Brain microvascular endothelial cell (primary cell): ENCODE data around the gene RAB35.
A peak's percentile ranks its signal among the peaks of the same experiment; 100 is the strongest.

ENCODE experiments used
- DNase-seq: peaks from one replicate; pipeline ENCODE4 v3.0.0-alpha.2; 2020
- H3K27ac ChIP-seq: fragments of 250-450 bp; sonication (Bioruptor Pico); 2 replicates; pipeline ENCODE4 v1.5.1; 2020; ENCODE audit warnings: mild to moderate bottlenecking, moderate library complexity
- H3K27me3 ChIP-seq: fragments of 250-450 bp; sonication (Bioruptor Pico); replicated peaks from 2 replicates; pipeline ENCODE4 v1.5.1; 2020; ENCODE audit warnings: mild to moderate bottlenecking
- H3K36me3 ChIP-seq: fragments of 250-450 bp; sonication (Bioruptor Pico); replicated peaks from 2 replicates; pipeline ENCODE4 v1.5.1; 2020; ENCODE audit warnings: mild to moderate bottlenecking
- H3K4me3 ChIP-seq: 2 replicates; pipeline ENCODE4 v1.5.1; 2011; ENCODE audit warnings: low read depth, mild to moderate bottlenecking, control low read depth, low read length, moderate library complexity
- in situ Hi-C: cut with HindIII; loops from 2 replicates; pipeline ENCODE4 v1.10.0; 2017; ENCODE audit warnings: low sequenced_read_pairs, low pct_ligation_motif_present
- TF ChIP-seq, protein P1 (sequence below): IDR thresholded peaks from 2 replicates; pipeline ENCODE4 v1.5.1; 2011; ENCODE audit warnings: low read depth, mild to moderate bottlenecking, moderate library complexity, low read length, control low read depth, inconsistent platforms; ENCODE audit errors: missing control alignments

RAB35 gene

DNA sequence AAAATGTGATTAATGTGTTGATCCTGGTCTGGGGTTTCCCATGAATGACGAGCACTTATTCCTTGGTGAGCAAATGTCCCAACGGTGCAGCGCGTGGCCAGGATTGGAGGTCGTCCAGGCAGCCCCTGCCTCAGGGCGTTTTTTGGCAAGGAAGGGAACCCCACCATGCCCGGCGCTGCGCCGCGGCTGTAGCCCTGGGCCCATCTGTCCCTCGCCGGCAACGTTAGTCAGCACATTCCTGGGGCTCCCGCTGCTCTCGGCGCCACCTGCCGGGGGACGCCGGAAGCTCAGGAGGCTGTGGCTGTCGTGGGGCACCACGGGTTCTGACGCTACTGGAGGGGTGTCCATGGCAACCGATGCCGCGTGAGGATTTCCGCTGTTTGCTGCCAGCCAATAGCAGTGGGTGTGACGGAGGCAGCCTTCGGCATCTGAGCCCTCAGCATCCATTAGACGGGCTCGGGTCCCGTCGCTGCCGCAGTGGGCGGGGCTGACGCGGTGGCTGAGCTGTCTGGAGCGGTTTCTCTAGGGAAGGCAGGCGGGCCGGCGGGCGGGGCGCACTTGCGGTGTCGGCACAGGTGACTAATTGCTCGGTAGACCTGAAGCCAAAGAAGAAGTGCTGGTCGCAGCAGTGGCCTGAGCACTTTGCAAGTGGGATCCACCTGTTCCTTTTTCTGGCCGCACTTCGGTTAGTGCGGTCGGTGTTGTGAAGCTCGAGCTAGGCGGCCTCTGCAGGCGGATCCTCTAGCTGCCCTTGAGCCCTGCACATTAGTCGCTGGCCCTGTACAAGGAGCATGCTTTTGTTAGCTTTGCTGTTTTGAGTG lies 29.5 kb downstream of the RAB35 start:
- in situ Hi-C loops, result no loop called here
- Histone ChIP-seq H3K36me3 (no peaks in the 10 kb centered on the region), H3K27me3 (no peaks in the 10 kb centered on the region), H3K27ac (peak overlapping the region; percentile 48), H3K4me3 (peak overlapping the region; percentile 55)
- TF ChIP-seq, protein P1, sequence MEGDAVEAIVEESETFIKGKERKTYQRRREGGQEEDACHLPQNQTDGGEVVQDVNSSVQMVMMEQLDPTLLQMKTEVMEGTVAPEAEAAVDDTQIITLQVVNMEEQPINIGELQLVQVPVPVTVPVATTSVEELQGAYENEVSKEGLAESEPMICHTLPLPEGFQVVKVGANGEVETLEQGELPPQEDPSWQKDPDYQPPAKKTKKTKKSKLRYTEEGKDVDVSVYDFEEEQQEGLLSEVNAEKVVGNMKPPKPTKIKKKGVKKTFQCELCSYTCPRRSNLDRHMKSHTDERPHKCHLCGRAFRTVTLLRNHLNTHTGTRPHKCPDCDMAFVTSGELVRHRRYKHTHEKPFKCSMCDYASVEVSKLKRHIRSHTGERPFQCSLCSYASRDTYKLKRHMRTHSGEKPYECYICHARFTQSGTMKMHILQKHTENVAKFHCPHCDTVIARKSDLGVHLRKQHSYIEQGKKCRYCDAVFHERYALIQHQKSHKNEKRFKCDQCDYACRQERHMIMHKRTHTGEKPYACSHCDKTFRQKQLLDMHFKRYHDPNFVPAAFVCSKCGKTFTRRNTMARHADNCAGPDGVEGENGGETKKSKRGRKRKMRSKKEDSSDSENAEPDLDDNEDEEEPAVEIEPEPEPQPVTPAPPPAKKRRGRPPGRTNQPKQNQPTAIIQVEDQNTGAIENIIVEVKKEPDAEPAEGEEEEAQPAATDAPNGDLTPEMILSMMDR, result peak; percentile 99
- peak; percentile 99 for DNase-seq

DNA sequence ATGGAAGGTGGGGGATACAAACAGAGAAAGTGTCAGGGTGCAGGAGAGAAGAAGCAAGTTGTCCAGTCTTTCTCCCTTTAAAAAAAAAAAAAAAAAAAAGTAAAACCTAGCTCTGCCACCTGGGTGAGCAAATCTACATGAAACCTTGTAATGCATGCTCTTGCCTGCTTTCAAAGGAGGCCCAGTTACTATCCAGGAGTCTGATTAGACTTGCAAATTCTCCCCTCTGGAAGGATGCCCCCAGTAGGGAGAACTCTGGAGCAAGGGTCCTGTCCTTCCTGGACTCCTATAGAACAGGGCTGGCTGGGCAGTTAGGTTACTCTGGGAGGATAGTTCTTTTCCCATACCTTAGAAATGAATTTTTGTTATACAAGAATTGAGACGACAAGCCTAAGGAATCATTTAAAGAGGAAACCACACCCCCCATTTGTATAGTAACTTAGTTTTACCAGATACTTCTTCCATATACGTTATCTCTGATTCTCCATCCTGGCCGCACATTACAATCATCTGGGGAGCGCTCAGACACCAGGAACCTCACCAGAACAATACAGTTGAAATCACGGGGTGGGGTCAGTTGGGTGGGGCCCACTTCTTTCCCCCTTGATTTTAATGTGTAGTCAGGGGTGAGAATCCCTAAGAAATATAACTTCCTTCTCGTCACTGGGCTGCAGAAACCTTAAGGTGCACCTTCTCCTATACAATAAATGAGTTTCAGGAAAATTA lies 30.5 kb downstream of the RAB35 start:
- Histone ChIP-seq H3K36me3 (no peaks in the 10 kb centered on the region), H3K27me3 (no peaks in the 10 kb centered on the region), H3K4me3 (no peak overlapping the region), H3K27ac (no peak overlapping the region)
- in situ Hi-C loops, result no loop called here
- TF ChIP-seq, protein P1, result no peak
- no peak for DNase-seq

DNA sequence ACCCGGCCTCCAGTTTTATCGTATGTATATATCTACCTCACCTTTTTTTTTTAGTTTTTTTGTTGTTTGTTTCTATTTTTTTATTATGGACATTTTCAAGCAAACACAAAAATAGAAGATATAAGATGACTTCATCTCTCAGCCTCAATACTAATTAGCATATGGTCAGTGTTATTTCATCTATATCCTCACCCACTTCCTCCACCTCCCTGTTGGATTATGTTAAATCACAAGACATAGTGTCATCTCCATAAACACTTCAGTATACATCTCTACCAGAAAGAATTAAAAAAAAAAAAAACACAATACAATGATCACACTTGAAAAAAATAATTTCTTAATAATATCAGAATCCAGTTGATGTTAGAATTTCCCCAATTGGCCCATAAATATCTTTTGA lies 34.9 kb downstream of the RAB35 start:
- DNase-seq, result no peak
- Histone ChIP-seq H3K36me3 (no peaks in the 10 kb centered on the region), H3K27me3 (no peaks in the 10 kb centered on the region), H3K4me3 (no peak overlapping the region), H3K27ac (no peak overlapping the region)
- TF ChIP-seq, protein P1, result no peak
- in situ Hi-C loops, result no loop called here

DNA sequence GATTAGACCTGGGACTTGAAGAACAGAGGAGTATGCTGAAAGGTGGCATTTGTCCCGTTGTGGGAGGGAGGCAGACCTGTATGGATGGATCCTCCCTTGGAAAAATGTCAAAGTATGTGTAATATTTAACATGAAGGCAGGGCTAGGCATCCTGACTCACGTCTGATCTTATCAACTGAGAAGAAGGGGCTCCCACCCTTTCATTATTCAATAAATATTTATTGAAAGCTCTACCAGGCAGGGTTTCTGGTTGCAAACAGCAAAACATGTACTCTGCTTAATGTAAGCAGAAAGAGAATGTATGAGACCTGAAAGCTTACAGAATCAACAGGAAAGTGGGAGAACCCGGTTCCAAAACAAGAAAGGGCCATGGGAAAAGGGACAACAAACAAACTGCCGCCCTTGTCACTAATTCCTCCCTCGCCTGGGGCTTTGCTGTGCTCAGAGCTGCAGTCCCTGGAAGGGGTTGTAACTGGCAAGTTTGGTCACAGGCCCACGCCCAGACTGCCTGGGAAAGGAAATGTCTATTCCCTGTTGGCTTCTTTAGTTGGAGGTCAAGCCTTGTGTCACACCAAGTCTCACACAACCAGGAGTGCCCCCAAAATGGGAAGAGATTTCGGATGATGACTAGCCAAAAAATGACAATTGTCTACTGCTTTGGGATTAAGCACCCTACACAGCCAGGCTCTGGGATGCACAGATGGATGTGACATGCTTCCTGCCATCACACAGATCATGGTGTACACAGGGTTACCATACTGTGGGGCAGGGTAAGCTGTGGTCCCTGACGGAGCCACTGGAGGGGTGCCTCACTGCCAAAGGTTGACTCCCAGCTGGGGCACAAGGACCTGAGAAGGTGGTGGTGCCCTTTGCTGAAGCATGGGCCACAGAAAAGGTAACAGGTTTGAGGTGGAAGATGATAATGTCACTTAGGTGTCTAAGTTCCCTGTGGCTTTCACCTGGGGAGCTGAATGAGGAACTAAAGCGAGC lies 36.8 kb downstream of the RAB35 start:
- Histone ChIP-seq H3K27me3 (no peaks in the 10 kb centered on the region), H3K4me3 (no peak overlapping the region), H3K36me3 (no peaks in the 10 kb centered on the region), H3K27ac (no peak overlapping the region)
- TF ChIP-seq, protein P1, result no peak
- in situ Hi-C loops, result no loop called here
- DNase-seq, result no peak

DNA sequence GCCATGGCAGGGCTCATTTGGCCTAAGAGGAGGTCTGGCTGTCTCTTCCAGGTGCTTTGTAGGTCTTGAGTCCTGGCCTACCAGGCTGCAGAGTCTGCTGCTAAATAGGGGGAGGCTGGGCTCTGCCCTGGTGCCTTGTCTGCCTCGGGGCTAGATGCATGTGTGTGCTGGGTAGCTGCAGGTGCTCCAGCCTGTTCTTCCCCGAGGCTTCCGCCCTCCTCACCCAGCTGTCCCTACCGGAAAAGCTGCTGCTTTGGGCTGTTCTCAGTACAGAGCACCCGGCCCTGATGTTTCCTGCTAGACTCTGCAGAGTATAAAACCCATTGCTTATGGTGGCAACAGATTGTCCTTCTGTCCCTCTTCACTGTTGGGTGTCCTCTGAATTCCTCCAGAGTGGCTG lies 37.7 kb downstream of the RAB35 start:
- Histone ChIP-seq H3K27ac (no peak overlapping the region), H3K4me3 (no peak overlapping the region), H3K36me3 (no peaks in the 10 kb centered on the region), H3K27me3 (no peaks in the 10 kb centered on the region)
- in situ Hi-C loops, result no loop called here
- no peak for DNase-seq
- TF ChIP-seq, protein P1, result no peak
